Progenitor cell of endocrine pancreas (in vitro differentiated cells): ENCODE results near the gene CACNA2D2. TPM values are rescaled to one million over a fixed set of nuclear protein-coding genes. Genes with fewer than 3 reads are reported as not detected.
A peak's percentile ranks its signal among the peaks of the same experiment; 100 is the strongest.

Experiments used
- DNase-seq: peaks from one replicate; pipeline ENCODE4 v3.0.0; 2021; ENCODE audit warnings: low spot score; ENCODE audit not compliant: unreplicated experiment
- H3K27ac Mint-ChIP-seq: 2 replicates; pipeline ENCODE4 v1.8.0; 2021; ENCODE audit warnings: mild to moderate bottlenecking, moderate library complexity, mixed read lengths
- H3K27me3 Mint-ChIP-seq: 2 replicates; pipeline ENCODE4 v1.8.0; 2021; ENCODE audit warnings: mixed read lengths
- H3K36me3 Mint-ChIP-seq: 2 replicates; pipeline ENCODE4 v1.8.0; 2022; ENCODE audit warnings: mixed read lengths; ENCODE audit not compliant: insufficient read depth
- H3K4me1 Mint-ChIP-seq: 2 replicates; pipeline ENCODE4 v1.8.0; 2021; ENCODE audit warnings: low read depth, mixed read lengths
- H3K4me3 Mint-ChIP-seq: 2 replicates; pipeline ENCODE4 v1.8.0; 2021; ENCODE audit warnings: low read depth, mild to moderate bottlenecking, moderate library complexity, mixed read lengths
- H3K9me3 Mint-ChIP-seq: 2 replicates; pipeline ENCODE4 v1.8.0; 2021; ENCODE audit warnings: low read depth, mixed read lengths
- total RNA-seq: library from RNA; stranded (reverse); gene quantifications from 2 replicates; pipeline ENCODE4 v1.2.1, GENCODE V29; 2021
- TF ChIP-seq, protein P1 (sequence below): fragments of 200-600 bp; sonication (generic); IDR thresholded peaks from one replicate; pipeline ENCODE4 v1.5.0; 2021; ENCODE audit warnings: antibody characterized with exemption, mild to moderate bottlenecking; ENCODE audit not compliant: unreplicated experiment

The CACNA2D2 gene
- total RNA-seq, 1 donor from 2014 or later: 6.9 TPM

DNA sequence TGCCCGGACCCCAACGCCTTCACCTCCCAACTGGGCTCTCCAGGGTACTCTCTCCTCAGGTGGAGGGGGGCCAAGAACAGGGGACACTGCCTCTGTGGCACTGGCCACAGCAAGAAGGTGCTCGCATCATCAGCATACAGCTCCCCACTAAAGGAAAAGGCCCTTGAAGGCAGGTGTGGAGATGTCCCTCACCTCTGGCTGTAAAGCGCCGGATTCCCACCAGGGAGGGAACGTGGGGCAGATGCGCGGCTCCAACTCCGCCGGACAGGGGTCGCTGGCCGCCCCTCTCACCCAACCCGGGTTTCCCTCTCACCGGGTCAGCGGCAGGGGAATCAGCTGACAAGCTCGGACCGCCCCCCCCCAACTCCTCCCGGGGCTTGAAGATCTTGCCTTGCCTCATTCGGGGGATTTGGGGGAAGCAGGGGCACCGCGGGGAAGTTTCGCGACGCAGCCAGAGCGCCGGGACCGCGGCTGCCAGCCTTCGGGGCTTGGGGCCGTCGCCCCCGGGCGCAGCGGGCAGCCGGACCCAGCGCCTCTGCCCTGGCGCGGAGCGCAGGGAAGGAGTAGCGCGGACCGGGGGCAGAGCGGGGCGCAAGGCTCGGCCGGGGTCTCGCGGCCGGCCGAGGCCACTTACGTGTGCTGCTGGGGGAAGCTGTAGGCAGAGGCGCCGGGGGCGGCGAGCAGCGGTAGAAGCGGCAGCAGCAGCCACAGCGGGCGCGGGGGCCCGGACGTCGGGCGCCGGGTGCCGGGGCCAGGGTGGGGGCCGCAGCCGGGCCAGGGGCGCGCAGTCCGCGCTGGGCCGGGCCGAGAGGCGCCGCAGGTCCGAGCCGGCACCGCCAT, 630 bp downstream of the CACNA2D2 start:
- DNase-seq: peak; percentile 35
- Mint-ChIP-seq H3K4me3 (peak overlapping the region; percentile 69), H3K4me1 (peaks cover 6% of the 10 kb centered on the region), H3K27ac (no peak overlapping the region), H3K36me3 (no peaks in the 10 kb centered on the region), H3K9me3 (no peaks in the 10 kb centered on the region), H3K27me3 (peaks cover 62% of the 10 kb centered on the region)
- TF ChIP-seq, protein P1, sequence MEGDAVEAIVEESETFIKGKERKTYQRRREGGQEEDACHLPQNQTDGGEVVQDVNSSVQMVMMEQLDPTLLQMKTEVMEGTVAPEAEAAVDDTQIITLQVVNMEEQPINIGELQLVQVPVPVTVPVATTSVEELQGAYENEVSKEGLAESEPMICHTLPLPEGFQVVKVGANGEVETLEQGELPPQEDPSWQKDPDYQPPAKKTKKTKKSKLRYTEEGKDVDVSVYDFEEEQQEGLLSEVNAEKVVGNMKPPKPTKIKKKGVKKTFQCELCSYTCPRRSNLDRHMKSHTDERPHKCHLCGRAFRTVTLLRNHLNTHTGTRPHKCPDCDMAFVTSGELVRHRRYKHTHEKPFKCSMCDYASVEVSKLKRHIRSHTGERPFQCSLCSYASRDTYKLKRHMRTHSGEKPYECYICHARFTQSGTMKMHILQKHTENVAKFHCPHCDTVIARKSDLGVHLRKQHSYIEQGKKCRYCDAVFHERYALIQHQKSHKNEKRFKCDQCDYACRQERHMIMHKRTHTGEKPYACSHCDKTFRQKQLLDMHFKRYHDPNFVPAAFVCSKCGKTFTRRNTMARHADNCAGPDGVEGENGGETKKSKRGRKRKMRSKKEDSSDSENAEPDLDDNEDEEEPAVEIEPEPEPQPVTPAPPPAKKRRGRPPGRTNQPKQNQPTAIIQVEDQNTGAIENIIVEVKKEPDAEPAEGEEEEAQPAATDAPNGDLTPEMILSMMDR: peak; percentile 42

DNA sequence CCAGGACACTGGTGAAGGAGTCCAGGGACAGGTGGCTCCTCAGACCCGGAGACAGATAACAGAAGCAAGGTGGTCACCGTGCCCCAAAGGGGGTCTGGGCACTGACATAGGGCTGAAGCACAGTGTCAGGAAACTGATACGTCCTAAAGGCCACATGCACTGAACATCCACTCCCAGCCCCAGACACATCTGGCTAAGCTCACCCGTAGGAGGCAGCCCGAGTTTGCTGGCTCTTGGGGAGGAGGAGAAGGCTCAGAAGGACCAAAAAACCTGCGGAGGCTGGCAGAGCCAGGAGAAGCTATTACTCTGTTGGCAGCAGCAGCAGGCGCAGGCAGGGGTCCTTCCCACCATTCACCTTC, 1.2 kb downstream of the CACNA2D2 start:
- Mint-ChIP-seq H3K9me3 (no peaks in the 10 kb centered on the region), H3K36me3 (no peaks in the 10 kb centered on the region), H3K4me1 (peaks cover 6% of the 10 kb centered on the region), H3K4me3 (peak overlapping the region; percentile 69), H3K27ac (no peak overlapping the region), H3K27me3 (peaks cover 66% of the 10 kb centered on the region)
- TF ChIP-seq, protein P1: no peak
- no peak for DNase-seq

DNA sequence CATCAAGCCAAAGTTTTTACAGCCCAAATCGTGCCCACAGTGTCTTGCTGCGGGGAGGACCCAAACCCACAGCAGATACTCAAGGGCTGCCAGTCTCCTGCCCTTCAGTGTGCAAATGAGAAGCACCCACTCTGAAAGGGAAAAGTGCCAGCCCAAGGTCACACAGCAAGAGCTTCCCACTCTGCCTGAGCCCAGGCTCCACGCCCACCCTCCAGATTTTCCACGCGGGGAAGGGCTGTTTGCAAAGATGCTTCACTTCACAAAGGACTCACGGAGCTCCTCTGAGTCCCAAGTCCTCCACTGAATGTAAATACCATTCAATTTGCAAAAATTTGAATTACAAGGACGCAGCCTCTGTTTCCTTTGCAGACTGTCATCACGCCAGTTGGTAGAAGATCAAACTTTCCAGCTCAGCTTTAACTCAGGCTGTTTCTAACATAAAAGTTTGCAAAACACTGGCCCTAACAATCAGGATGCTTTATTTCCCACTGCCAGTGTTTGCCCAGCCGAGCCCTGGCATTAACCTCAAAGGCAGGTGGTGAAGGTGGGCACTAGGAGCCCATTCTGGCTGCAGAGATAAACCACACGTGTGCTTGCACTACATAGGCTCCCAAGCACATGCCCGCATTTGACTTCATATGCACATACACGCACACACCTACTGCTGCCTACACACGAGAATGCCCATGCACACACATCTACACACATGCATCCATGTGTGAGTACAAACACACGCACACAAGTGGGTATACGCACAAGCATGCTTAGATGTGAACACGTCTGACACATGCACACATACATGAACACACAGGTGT, 7.6 kb downstream of the CACNA2D2 start:
- no peaks in the 10 kb centered on the region for H3K9me3 Mint-ChIP-seq
- no peaks in the 10 kb centered on the region for H3K36me3 Mint-ChIP-seq
- H3K27ac Mint-ChIP-seq: no peak overlapping the region
- H3K27me3 Mint-ChIP-seq: peaks cover 39% of the 10 kb centered on the region
- TF ChIP-seq, protein P1: no peak
- DNase-seq: no peak
- H3K4me1 Mint-ChIP-seq: no peaks in the 10 kb centered on the region
- no peak overlapping the region for H3K4me3 Mint-ChIP-seq

DNA sequence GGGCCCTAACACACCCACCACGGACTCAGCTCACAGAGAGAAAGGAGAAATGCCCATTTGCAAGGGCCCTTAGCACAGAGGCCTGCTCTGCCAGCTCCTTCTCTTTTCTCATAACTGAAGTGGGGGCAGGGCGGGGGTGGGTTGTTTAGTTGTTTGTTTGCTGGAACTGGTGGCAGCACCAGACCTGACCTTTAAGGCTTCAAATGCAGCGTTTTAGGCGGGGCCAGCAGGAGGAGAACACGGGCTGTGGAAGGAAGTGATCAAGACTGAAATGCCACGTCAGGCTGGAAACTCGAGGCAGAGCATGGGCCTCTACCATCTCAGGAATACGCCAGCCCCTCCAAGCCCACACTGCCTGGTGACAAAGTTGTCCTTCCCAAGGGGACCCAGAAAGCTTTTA, 9.3 kb downstream of the CACNA2D2 start:
- Mint-ChIP-seq H3K4me1 (no peaks in the 10 kb centered on the region), H3K9me3 (no peaks in the 10 kb centered on the region), H3K4me3 (no peak overlapping the region), H3K36me3 (no peaks in the 10 kb centered on the region), H3K27me3 (peaks cover 27% of the 10 kb centered on the region), H3K27ac (no peak overlapping the region)
- TF ChIP-seq, protein P1: no peak
- no peak for DNase-seq

DNA sequence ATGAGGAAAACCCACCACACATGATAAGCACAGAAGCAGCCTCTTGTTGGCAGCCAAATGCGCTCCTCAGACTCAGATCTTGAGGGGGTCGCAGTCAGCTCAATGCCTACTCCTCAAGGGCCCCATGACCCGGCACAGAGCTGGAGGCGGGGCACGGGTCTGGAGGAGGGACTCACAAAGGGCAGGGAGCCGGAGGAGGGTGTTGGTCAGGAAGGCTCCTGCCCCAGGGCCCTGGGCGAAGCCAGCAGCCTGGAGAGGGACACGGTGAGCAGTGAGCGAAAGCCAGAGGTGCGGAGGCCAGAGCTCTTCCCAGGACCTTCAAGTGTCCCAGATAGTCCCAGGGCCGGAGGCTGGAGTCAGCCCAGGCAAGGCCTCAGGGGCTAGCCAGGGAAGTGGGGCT, 9.8 kb downstream of the CACNA2D2 start:
- H3K36me3 Mint-ChIP-seq: no peaks in the 10 kb centered on the region
- no peaks in the 10 kb centered on the region for H3K9me3 Mint-ChIP-seq
- peaks cover 22% of the 10 kb centered on the region for H3K27me3 Mint-ChIP-seq
- no peak for DNase-seq
- TF ChIP-seq, protein P1: no peak
- H3K4me3 Mint-ChIP-seq: no peak overlapping the region
- no peak overlapping the region for H3K27ac Mint-ChIP-seq
- no peaks in the 10 kb centered on the region for H3K4me1 Mint-ChIP-seq
